Endothelial cell of umbilical vein (primary cell): Measurements from ENCODE around the gene ADAMTS12. TPM values are rescaled to one million over a fixed set of nuclear protein-coding genes. Genes with fewer than 3 reads are reported as not detected.

Experiments used
- BruUV-seq: library from RNA; stranded (reverse); fragments of 400-500 nt; replicated peaks from 2 replicates; lab custom pipeline; 2021; lab: Mats Ljungman, UMichigan
- CTCF ChIA-PET: fragments of 300-600, 350-600 bp; sonication (Branson Sonifier 250); formaldehyde crosslinking; loops from one replicate; lab custom pipeline; 2021; ENCODE audit warnings: antibody characterized with exemption, inconsistent platforms; lab: Charles Lee
- POLR2A ChIA-PET: fragments of 300-600, 350-600 bp; sonication (Branson Sonifier 250); formaldehyde crosslinking; loops from one replicate; lab custom pipeline; 2021; ENCODE audit warnings: antibody characterized with exemption, inconsistent platforms; lab: Charles Lee
- DNase-seq: peaks from one replicate; pipeline ENCODE4 v3.0.0-alpha.2; 2011; ENCODE audit warnings: low read depth, low spot score
- FAIRE-seq: peaks from 2 replicates; lab custom pipeline; 2011; peaks lifted over from hg19 to GRCh38; lab: Jason Lieb, UNC
- H2AFZ ChIP-seq: 2 replicates; pipeline ENCODE4 v1.6.0; 2012; ENCODE audit warnings: low read depth, low read length, control low read depth, inconsistent platforms
- H3K27ac ChIP-seq: 2 replicates; pipeline ENCODE4 v1.5.1; 2011; ENCODE audit warnings: low read depth, mild to moderate bottlenecking, control low read depth, low read length, moderate library complexity; ENCODE audit not compliant: insufficient read depth
- H3K27me3 ChIP-seq, 2 experiments: 2 replicates each; pipeline versions ENCODE4 v1.6.0 to v1.6.1; 2011; ENCODE audit warnings: low read length in 2 of 2, mixed read lengths in 1 of 2; ENCODE audit not compliant: control insufficient read depth in 2 of 2, insufficient read depth in 2 of 2
- H3K36me3 ChIP-seq, 2 experiments: 2 replicates in 1 of 2; 3 replicates in 1 of 2; pipeline ENCODE4 v1.5.1; 2011; ENCODE audit warnings: low read length in 2 of 2, mild to moderate bottlenecking in 1 of 2, moderate library complexity in 1 of 2; ENCODE audit not compliant: control insufficient read depth in 2 of 2, insufficient read depth in 2 of 2; ENCODE audit errors: extremely low read depth in 1 of 2
- H3K4me1 ChIP-seq: 3 replicates; pipeline ENCODE4 v1.5.1; 2011; ENCODE audit warnings: mild to moderate bottlenecking, low read length; ENCODE audit not compliant: control insufficient read depth, insufficient read depth; ENCODE audit errors: extremely low read depth
- H3K4me2 ChIP-seq: 2 replicates; pipeline ENCODE4 v1.6.1; 2011; ENCODE audit warnings: low read length, control low read depth, mixed read lengths; ENCODE audit not compliant: insufficient read depth
- H3K4me3 ChIP-seq, 3 experiments: fragments of 200-600 bp in 1 of 3; sonication (generic), shearing (Covaris generic) in 1 of 3; replicated peaks in 1 of 3; 2 replicates each; pipeline ENCODE4 v1.5.1; 2011 to 2016; ENCODE audit warnings: control low read depth in 3 of 3, low read length in 3 of 3, mild to moderate bottlenecking in 2 of 3, inconsistent platforms in 1 of 3, low read depth in 1 of 3, moderate library complexity in 1 of 3; ENCODE audit not compliant: insufficient read depth in 1 of 3
- H3K79me2 ChIP-seq: 2 replicates; pipeline ENCODE4 v1.6.0; 2012; ENCODE audit warnings: low read length, inconsistent platforms; ENCODE audit not compliant: control insufficient read depth, insufficient read depth
- H3K9ac ChIP-seq: replicated peaks from 2 replicates; pipeline ENCODE3; 2011; ENCODE audit warnings: low read length, control low read depth; ENCODE audit not compliant: insufficient read depth; ENCODE audit errors: extremely low read depth
- H3K9me1 ChIP-seq: replicated peaks from 3 replicates; pipeline ENCODE4 v1.6.0; 2011; ENCODE audit warnings: mild to moderate bottlenecking, low read length; ENCODE audit not compliant: control insufficient read depth, insufficient read depth; ENCODE audit errors: extremely low read depth
- H3K9me3 ChIP-seq: replicated peaks from 2 replicates; pipeline ENCODE4 v1.5.1; 2012; ENCODE audit warnings: low read length, inconsistent platforms; ENCODE audit not compliant: control insufficient read depth, insufficient read depth
- H4K20me1 ChIP-seq: replicated peaks from 2 replicates; pipeline ENCODE3; 2011; ENCODE audit warnings: mild to moderate bottlenecking, low read length; ENCODE audit not compliant: control insufficient read depth, insufficient read depth; ENCODE audit errors: extremely low read depth
- EZH2 ChIP-seq: IDR thresholded peaks from 2 replicates; pipeline ENCODE4 v1.6.1; 2012; ENCODE audit warnings: borderline replicate concordance, low read depth, mild to moderate bottlenecking, moderate library complexity, low read length, inconsistent platforms; ENCODE audit not compliant: severe bottlenecking
- FOS ChIP-seq: IDR thresholded peaks from 2 replicates; pipeline ENCODE4 v1.6.1; 2011; ENCODE audit warnings: mild to moderate bottlenecking, low read length, moderate library complexity, borderline replicate concordance; ENCODE audit not compliant: insufficient read depth
- GATA2 ChIP-seq: IDR thresholded peaks from 2 replicates; pipeline ENCODE4 v1.7.0; 2011; ENCODE audit warnings: low read depth, mild to moderate bottlenecking, moderate library complexity, mixed read lengths, low read length; ENCODE audit not compliant: insufficient read length, insufficient read depth
- JUN ChIP-seq: IDR thresholded peaks from 2 replicates; pipeline ENCODE4 v1.6.1; 2011; ENCODE audit warnings: borderline replicate concordance, low read depth; ENCODE audit not compliant: insufficient read length, insufficient read depth
- MYC ChIP-seq: IDR thresholded peaks from one replicate; pipeline ENCODE4 v1.6.1; 2011; ENCODE audit warnings: mild to moderate bottlenecking, low read depth, low read length
- dilution Hi-C: fragments of 300-500 bp; cut with MboI; formaldehyde crosslinking; loops from one replicate; pipeline ENCODE4 v1.15.0; 2019; ENCODE audit warnings: low sequenced_read_pairs; ENCODE audit not compliant: extremely low pct_ligation_motif_present
- intact Hi-C: fragments of 100-400 bp; cut with micrococcal nuclease; formaldehyde crosslinking; loops from one replicate; pipeline ENCODE4 v1.10.0; 2022
- polyA plus RNA-seq, 4 experiments: library from polyadenylated mRNA; depleted of rRNA in 3 of 4; stranded (reverse) in 3 of 4; unstranded in 1 of 4; fragments of >200 nt; gene quantifications; 2 replicates each; pipeline versions ENCODE4 v1.2.1 to v1.2.3, GENCODE V29; 2011 to 2012; ENCODE audit warnings: missing spikeins in 1 of 4
- total RNA-seq: library from RNA; stranded (reverse); gene quantifications from 2 replicates; pipeline ENCODE4 v1.2.3, GENCODE V29; 2021
- TF ChIP-seq, protein P1 (sequence below), 2 donors: IDR thresholded peaks; 1 replicate in 1 of 2; 2 replicates in 1 of 2; pipeline ENCODE4 v1.5.1; 2011; ENCODE audit warnings: low read length in 2 of 2, mild to moderate bottlenecking in 2 of 2, moderate library complexity in 2 of 2, control low read depth in 1 of 2, inconsistent platforms in 1 of 2, low read depth in 1 of 2; ENCODE audit not compliant: insufficient read depth in 1 of 2; ENCODE audit errors: extremely low read depth in 1 of 2
- TF ChIP-seq, protein P2 (sequence below): IDR thresholded peaks from 2 replicates; pipeline ENCODE4 v1.6.1; 2011; ENCODE audit not compliant: insufficient read depth, insufficient read length

Gene ADAMTS12
- total and polyA plus RNA-seq, 2 donors (not counting 3 experiments of a cell fraction or from before 2014, with no cell fraction given) = 0.88 TPM; not detected in 1

DNA sequence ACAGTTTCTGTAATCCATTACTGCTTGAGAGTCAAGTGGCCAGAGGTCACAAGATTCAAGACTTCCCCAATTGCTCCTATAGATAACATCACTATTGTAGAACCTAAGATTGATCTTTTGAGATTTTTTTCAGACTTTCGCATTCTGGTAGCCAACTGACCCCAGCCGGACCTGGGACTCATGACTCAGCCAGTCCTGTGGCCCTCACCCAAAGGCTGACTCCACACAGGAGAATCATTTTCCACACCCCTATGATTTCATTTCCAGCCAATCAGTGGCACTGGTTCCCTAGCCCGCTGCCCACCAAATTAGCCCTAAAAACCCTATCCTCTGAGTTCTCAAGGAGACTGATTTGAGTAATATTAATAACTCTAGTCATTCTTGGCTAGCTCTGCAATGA, 414.8 kb downstream of the ADAMTS12 start:
- Histone ChIP-seq H3K9ac (no peak overlapping the region), H3K4me1 (no peaks in the 10 kb centered on the region), H4K20me1 (no peaks in the 10 kb centered on the region), H3K36me3 (peaks cover 2 to 4% of the 10 kb centered on the region in 2 experiments), H3K27me3 (no peaks in the 10 kb centered on the region), H2AFZ (no peak overlapping the region), H3K9me1 (no peaks in the 10 kb centered on the region), H3K27ac (no peak overlapping the region), H3K79me2 (no peaks in the 10 kb centered on the region), H3K4me2 (no peak overlapping the region), H3K4me3 (no peak overlapping the region), H3K9me3 (no peaks in the 10 kb centered on the region)
- BruUV-seq = no TSS peak
- no peak for FAIRE-seq
- intact Hi-C loops = no loop called here
- dilution Hi-C loops = no loop called here
- no peak for DNase-seq
- TF ChIP-seq, protein P1, sequence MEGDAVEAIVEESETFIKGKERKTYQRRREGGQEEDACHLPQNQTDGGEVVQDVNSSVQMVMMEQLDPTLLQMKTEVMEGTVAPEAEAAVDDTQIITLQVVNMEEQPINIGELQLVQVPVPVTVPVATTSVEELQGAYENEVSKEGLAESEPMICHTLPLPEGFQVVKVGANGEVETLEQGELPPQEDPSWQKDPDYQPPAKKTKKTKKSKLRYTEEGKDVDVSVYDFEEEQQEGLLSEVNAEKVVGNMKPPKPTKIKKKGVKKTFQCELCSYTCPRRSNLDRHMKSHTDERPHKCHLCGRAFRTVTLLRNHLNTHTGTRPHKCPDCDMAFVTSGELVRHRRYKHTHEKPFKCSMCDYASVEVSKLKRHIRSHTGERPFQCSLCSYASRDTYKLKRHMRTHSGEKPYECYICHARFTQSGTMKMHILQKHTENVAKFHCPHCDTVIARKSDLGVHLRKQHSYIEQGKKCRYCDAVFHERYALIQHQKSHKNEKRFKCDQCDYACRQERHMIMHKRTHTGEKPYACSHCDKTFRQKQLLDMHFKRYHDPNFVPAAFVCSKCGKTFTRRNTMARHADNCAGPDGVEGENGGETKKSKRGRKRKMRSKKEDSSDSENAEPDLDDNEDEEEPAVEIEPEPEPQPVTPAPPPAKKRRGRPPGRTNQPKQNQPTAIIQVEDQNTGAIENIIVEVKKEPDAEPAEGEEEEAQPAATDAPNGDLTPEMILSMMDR (IDR thresholded peaks at IDR 0.05; ENCODE audit: extremely low read depth in 1 of 2, insufficient read depth in 1 of 2, low read depth in 1 of 2, low read length in 2 of 2) = no peak
- TF ChIP-seq JUN = no peak
- TF ChIP-seq, protein P2, sequence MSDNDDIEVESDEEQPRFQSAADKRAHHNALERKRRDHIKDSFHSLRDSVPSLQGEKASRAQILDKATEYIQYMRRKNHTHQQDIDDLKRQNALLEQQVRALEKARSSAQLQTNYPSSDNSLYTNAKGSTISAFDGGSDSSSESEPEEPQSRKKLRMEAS = no peak
- TF ChIP-seq GATA2 = no peak
- TF ChIP-seq EZH2 = no peak
- no peak for TF ChIP-seq FOS
- TF ChIP-seq MYC = no peak
- ChIA-PET POLR2A (no interaction called here), CTCF (no interaction called here)
